Endothelial cell (in vitro differentiated cells): ENCODE measurements around the gene ZFR2. TPM values are rescaled to one million over a fixed set of nuclear protein-coding genes. Genes with fewer than 3 reads are reported as not detected.
A peak's percentile ranks its signal among the peaks of the same experiment; 100 is the strongest.
"Not testable (repeated sequence)": the region's sequence is repeated elsewhere in the genome, so short reads cannot be mapped to it uniquely, and the experiment has no call there.

Experiments
- DNase-seq: peaks from one replicate; pipeline ENCODE4 v3.0.0; 2021; ENCODE audit warnings: low spot score
- H3K27ac Mint-ChIP-seq: one replicate; pipeline ENCODE4 v1.8.0; 2021; ENCODE audit warnings: mixed read lengths, inconsistent platforms; ENCODE audit not compliant: unreplicated experiment
- H3K27me3 Mint-ChIP-seq: one replicate; pipeline ENCODE4 v1.8.0; 2021; ENCODE audit warnings: mild to moderate bottlenecking, moderate library complexity, mixed read lengths, inconsistent platforms; ENCODE audit not compliant: unreplicated experiment
- H3K36me3 Mint-ChIP-seq: one replicate; pipeline ENCODE4 v1.8.0; 2021; ENCODE audit warnings: mild to moderate bottlenecking, low read depth, mixed read lengths, inconsistent platforms; ENCODE audit not compliant: unreplicated experiment
- H3K4me1 Mint-ChIP-seq: one replicate; pipeline ENCODE4 v1.8.0; 2021; ENCODE audit warnings: mild to moderate bottlenecking, mixed read lengths, inconsistent platforms; ENCODE audit not compliant: unreplicated experiment
- H3K4me3 Mint-ChIP-seq: one replicate; pipeline ENCODE4 v1.8.0; 2021; ENCODE audit warnings: mild to moderate bottlenecking, mixed read lengths, inconsistent platforms; ENCODE audit not compliant: unreplicated experiment
- H3K9me3 Mint-ChIP-seq: one replicate; pipeline ENCODE4 v1.8.0; 2021; ENCODE audit warnings: mixed read lengths, inconsistent platforms; ENCODE audit not compliant: unreplicated experiment
- CTCF ChIP-seq: fragments of 200-600 bp; sonication (generic); IDR thresholded peaks from one replicate; pipeline ENCODE4 v1.5.0; 2021; ENCODE audit warnings: antibody characterized with exemption; ENCODE audit not compliant: unreplicated experiment
- total RNA-seq: library from RNA; stranded (reverse); fragmentation: NEBNext Ultra II Directional; extraction: Animal tissue kit (Norgen Biotek cat#: 25700); gene quantifications from one replicate; pipeline ENCODE4 v1.2.1, GENCODE V29; 2021; ENCODE audit not compliant: unreplicated experiment

Gene ZFR2
- total RNA-seq, 1 donor from 2014 or later: 1.8 TPM

GRCh38 chr19:3817761-3818160 lies 51.1 kb downstream of the ZFR2 start:
- H3K9me3 Mint-ChIP-seq: no peaks in the 10 kb centered on the region
- H3K4me3 Mint-ChIP-seq: no peak overlapping the region
- peaks cover 6% of the 10 kb centered on the region for H3K4me1 Mint-ChIP-seq
- TF ChIP-seq CTCF: no peak
- peaks cover 5% of the 10 kb centered on the region for H3K27me3 Mint-ChIP-seq
- H3K27ac Mint-ChIP-seq: no peak overlapping the region
- no peak for DNase-seq
- no peaks in the 10 kb centered on the region for H3K36me3 Mint-ChIP-seq

DNA sequence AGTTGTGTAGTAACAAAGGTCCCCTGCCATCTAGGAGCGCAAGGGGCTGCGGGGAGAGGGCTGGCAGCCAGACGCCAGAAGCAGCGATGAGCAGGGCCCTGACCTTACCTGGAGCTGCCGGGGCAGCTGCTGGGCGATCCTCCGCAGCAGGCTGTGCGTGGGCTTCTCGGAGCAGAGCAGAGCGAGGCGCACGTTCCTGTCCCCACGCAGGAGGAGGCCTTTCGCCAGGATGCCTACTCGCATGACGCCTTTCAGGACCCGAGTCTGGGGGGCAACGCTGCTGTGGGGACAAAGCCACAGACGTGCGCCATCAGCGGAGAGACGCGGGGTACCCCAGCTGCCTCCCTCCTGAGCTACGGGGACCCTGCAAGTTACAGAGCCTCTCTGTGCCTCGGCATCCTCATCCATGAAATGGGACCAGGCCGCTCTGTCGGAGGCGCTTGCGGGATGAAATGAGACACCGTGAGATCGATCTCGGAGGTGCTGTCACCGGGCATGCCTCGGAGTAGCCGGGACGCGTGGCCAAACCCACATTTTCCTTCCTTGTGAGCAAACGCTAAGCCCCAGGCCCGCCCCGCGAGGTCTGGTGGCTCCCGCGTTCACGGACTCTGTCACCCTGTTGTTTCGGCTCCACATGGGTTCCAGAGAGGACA lies 52.1 kb downstream of the ZFR2 start:
- no peak for DNase-seq
- no peaks in the 10 kb centered on the region for H3K9me3 Mint-ChIP-seq
- no peak for TF ChIP-seq CTCF
- H3K4me3 Mint-ChIP-seq: no peak overlapping the region
- H3K27me3 Mint-ChIP-seq: peaks cover 5% of the 10 kb centered on the region
- H3K36me3 Mint-ChIP-seq: no peaks in the 10 kb centered on the region
- H3K4me1 Mint-ChIP-seq: peaks cover 11% of the 10 kb centered on the region
- no peak overlapping the region for H3K27ac Mint-ChIP-seq

DNA sequence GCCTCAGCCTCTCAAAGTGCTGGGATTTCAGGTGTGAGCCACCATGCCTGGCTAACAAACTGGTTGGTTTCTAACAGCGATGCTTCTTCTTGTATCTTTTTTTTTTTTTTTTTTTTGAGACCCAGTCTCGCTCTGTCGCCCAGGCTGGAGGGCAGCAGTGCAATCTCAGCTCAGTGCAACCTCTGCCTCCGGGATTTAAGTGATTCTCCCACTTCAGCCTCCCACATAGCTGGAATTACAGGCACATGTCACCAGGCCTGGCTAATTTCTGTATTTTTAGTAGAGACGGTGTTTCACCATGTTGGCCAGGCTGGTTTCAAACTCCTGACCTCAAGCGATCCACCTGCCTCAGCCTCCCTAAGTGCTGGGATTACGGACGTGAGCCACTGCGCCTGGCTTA lies 52.7 kb downstream of the ZFR2 start:
- H3K27ac Mint-ChIP-seq, H3K27me3 Mint-ChIP-seq: not testable (repeated sequence)

DNA sequence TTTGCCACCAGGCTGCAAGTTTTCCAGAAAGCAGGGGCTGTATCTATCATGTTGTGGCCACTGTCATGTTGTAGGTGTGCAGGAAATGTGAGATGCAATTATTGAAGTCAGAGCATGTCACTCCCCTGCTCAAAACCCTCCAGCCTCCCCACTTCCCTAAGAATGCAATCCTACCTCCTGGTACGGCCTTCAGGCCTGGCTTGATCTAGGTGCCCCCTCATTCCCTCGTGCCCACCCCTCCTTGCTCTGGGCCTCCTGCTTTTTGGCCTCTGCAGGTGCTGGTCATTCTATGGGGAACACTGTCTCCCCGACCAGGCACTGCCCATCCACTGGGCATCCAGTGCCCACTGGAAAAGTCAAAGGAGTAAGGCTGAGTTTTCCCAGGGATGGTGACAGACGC lies 54.2 kb downstream of the ZFR2 start:
- H3K27me3 Mint-ChIP-seq: peaks cover 6% of the 10 kb centered on the region
- no peak for TF ChIP-seq CTCF
- no peaks in the 10 kb centered on the region for H3K9me3 Mint-ChIP-seq
- H3K36me3 Mint-ChIP-seq: no peaks in the 10 kb centered on the region
- no peak overlapping the region for H3K4me3 Mint-ChIP-seq
- no peak for DNase-seq
- peaks cover 11% of the 10 kb centered on the region for H3K4me1 Mint-ChIP-seq
- peak overlapping the region; percentile 67 for H3K27ac Mint-ChIP-seq

More for the DNA sequence above, 52.7 kb downstream of the ZFR2 start:
- peaks cover 11% of the 10 kb centered on the region for H3K4me1 Mint-ChIP-seq
- H3K9me3 Mint-ChIP-seq, H3K4me3 Mint-ChIP-seq, H3K36me3 Mint-ChIP-seq, DNase-seq: not testable (repeated sequence)

GRCh38 chr19:3813473-3814392 lies 55.1 kb downstream of the ZFR2 start:
- no peaks in the 10 kb centered on the region for H3K36me3 Mint-ChIP-seq
- H3K4me3 Mint-ChIP-seq: no peak overlapping the region
- TF ChIP-seq CTCF: no peak
- H3K27me3 Mint-ChIP-seq: peaks cover 6% of the 10 kb centered on the region
- no peaks in the 10 kb centered on the region for H3K9me3 Mint-ChIP-seq
- no peak for DNase-seq
- peaks cover 11% of the 10 kb centered on the region for H3K4me1 Mint-ChIP-seq
- peak overlapping the region; percentile 42 for H3K27ac Mint-ChIP-seq
